ENCODE measurements around the gene SCARB1. TPM values are rescaled to one million over a fixed set of nuclear protein-coding genes. Genes with fewer than 3 reads are reported as not detected.

Gene SCARB1
- total and polyA plus RNA-seq, 2 experiments from 2014 or later, result 50.4 to 90.0 TPM

GRCh38 chr12:124822218-124822617 lies 41.4 kb downstream of the SCARB1 start:
- H2AFZ ChIP-seq, result no peak overlapping the region
- peaks cover 11% of the 10 kb centered on the region for H3K4me1 ChIP-seq (ENCODE audit: insufficient read depth)
- no peaks in the 10 kb centered on the region for H3K9me3 ChIP-seq (ENCODE audit: low read depth)
- no peaks in the 10 kb centered on the region for H4K20me1 ChIP-seq (ENCODE audit: insufficient read depth, poor library complexity, severe bottlenecking)
- WGBS (ENCODE audit: low lambda C conversion rate, missing lambda C conversion rate), result over 99% methylated on average over 6 of the region's 6 CpGs
- DNase-seq (ENCODE audit: low spot score), result no peak
- H3K27me3 ChIP-seq, result no peaks in the 10 kb centered on the region
- no peaks in the 10 kb centered on the region for H3K36me3 ChIP-seq (replicated peaks; ENCODE audit: insufficient read depth, low read depth)
- H3K4me2 ChIP-seq, result no peak overlapping the region
- H3K4me3 ChIP-seq, result no peak overlapping the region
- peaks cover 32% of the 10 kb centered on the region for H3K79me2 ChIP-seq
- H3K9me2 ChIP-seq (replicated peaks; ENCODE audit: insufficient read depth), result no peaks in the 10 kb centered on the region
- TF ChIP-seq CTCF (IDR thresholded peaks at IDR 0.05; ENCODE audit: poor library complexity), result no peak
- no peak for TF ChIP-seq EZH2phosphoT487 (IDR thresholded peaks at IDR 0.05; ENCODE audit: low read depth, severe bottlenecking, unreplicated experiment)
- TF ChIP-seq EZH2 (IDR thresholded peaks at IDR 0.05; ENCODE audit: borderline replicate concordance), result no peak
- H3K27ac ChIP-seq, result peak overlapping the region; percentile 53

DNA sequence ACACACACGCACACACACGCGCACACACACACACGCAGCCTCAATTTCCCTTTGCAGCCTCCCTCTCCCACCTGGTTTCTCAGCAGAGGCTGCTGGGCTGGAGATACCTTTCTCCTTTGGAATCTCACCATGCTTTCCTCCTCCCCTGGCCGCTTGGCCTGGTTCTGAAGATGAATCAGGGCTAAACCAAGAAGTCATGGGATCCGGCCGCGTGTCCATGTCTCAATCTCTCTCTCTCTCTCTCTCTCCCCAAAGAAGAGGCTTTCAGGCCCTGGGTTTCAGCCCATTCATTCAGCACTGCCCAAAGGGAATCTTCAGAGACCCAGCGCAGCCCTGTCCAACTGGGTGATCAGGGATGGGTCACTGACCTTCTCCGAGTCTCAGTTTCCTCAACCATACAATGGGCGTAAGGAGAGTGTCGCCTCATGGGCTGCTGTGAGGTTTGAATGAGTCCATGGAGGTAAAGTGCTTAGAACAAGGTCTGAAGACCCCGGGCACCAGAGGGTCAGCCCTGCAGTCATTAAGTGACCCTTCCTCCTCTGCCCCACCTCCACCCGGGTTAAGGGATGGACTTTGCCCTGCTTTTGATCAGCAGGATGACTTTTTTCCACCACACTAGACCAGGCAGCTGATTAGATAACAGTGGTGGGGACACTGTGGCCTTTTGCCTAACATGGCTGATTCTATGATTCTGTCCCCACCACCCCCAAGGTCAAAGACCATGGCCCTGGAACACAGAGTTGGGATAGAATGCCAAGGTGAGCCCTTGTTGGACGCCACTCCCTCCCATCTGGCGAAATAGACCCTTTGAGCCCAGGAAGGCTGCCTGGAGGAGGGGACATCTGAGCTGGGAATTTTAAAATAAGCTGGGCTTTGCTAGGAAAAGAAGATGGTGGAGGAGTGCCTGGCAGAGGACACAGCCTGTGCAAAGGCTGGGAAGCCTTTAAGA lies 42.1 kb downstream of the SCARB1 start:
- no peaks in the 10 kb centered on the region for H3K27me3 ChIP-seq
- peak overlapping the region; percentile 69 for H3K27ac ChIP-seq
- WGBS (ENCODE audit: low lambda C conversion rate, missing lambda C conversion rate), result 85% methylated on average over 16 of the region's 16 CpGs
- peaks cover 27% of the 10 kb centered on the region for H3K79me2 ChIP-seq
- no peak overlapping the region for H3K4me2 ChIP-seq
- no peaks in the 10 kb centered on the region for H3K36me3 ChIP-seq (replicated peaks; ENCODE audit: insufficient read depth, low read depth)
- H4K20me1 ChIP-seq (ENCODE audit: insufficient read depth, poor library complexity, severe bottlenecking), result no peaks in the 10 kb centered on the region
- H3K4me3 ChIP-seq, result no peak overlapping the region
- no peak overlapping the region for H2AFZ ChIP-seq
- no peaks in the 10 kb centered on the region for H3K9me3 ChIP-seq (ENCODE audit: low read depth)
- DNase-seq (ENCODE audit: low spot score), result peak; percentile 32
- H3K9me2 ChIP-seq (replicated peaks; ENCODE audit: insufficient read depth), result no peaks in the 10 kb centered on the region
- peaks cover 11% of the 10 kb centered on the region for H3K4me1 ChIP-seq (ENCODE audit: insufficient read depth)
- TF ChIP-seq EZH2 (IDR thresholded peaks at IDR 0.05; ENCODE audit: borderline replicate concordance) (no peak), CTCF (IDR thresholded peaks at IDR 0.05; ENCODE audit: poor library complexity) (no peak), EZH2phosphoT487 (IDR thresholded peaks at IDR 0.05; ENCODE audit: low read depth, severe bottlenecking, unreplicated experiment) (no peak)

DNA sequence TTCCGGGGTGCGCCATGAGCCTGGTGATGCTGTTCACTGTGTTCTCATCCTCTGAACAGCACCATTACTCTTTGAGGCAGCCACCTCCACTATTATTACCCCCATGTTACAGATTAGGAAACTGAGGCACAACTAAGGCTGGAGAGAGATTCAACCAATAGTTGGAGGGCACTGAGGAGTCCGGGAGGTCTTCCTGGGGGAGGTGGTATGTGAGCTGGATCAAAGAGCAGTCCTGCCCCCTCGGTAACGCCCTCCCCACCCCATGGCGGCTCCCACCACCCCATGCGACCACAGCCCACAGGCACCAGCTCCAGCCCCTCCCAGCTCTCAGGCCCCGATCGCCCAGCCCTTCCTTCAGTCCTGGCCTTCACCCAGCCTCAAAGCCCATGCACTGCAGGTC lies 43.5 kb downstream of the SCARB1 start:
- WGBS (ENCODE audit: low lambda C conversion rate, missing lambda C conversion rate), result 91% methylated on average over 9 of the region's 9 CpGs
- H3K4me1 ChIP-seq (ENCODE audit: insufficient read depth), result peaks cover 4% of the 10 kb centered on the region
- H3K4me3 ChIP-seq, result no peak overlapping the region
- peaks cover 25% of the 10 kb centered on the region for H3K79me2 ChIP-seq
- no peak for TF ChIP-seq EZH2 (IDR thresholded peaks at IDR 0.05; ENCODE audit: borderline replicate concordance)
- no peak for TF ChIP-seq EZH2phosphoT487 (IDR thresholded peaks at IDR 0.05; ENCODE audit: low read depth, severe bottlenecking, unreplicated experiment)
- TF ChIP-seq CTCF (IDR thresholded peaks at IDR 0.05; ENCODE audit: poor library complexity), result no peak
- H3K27ac ChIP-seq, result no peak overlapping the region
- no peak overlapping the region for H3K4me2 ChIP-seq
- no peak overlapping the region for H2AFZ ChIP-seq
- no peaks in the 10 kb centered on the region for H4K20me1 ChIP-seq (ENCODE audit: insufficient read depth, poor library complexity, severe bottlenecking)
- DNase-seq (ENCODE audit: low spot score), result no peak
- no peaks in the 10 kb centered on the region for H3K36me3 ChIP-seq (replicated peaks; ENCODE audit: insufficient read depth, low read depth)
- no peaks in the 10 kb centered on the region for H3K27me3 ChIP-seq
- H3K9me3 ChIP-seq (ENCODE audit: low read depth), result no peaks in the 10 kb centered on the region
- no peaks in the 10 kb centered on the region for H3K9me2 ChIP-seq (replicated peaks; ENCODE audit: insufficient read depth)
